Neural cell (in vitro differentiated cells): Measurements from ENCODE around the gene MTOR. TPM values are rescaled to one million over a fixed set of nuclear protein-coding genes. Genes with fewer than 3 reads are reported as not detected.

Experiments used
- H2AFZ ChIP-seq: fragments of 200-600, 300-800 bp; sonication (generic), shearing (Covaris generic); 2 replicates; pipeline ENCODE4 v1.6.0; 2014; ENCODE audit warnings: low read depth, mild to moderate bottlenecking, antibody characterized with exemption, low read length, moderate library complexity
- H3F3A ChIP-seq: fragments of 200-600 bp; shearing (Covaris generic); 2 replicates; pipeline ENCODE4 v1.6.1; 2016; ENCODE audit warnings: mild to moderate bottlenecking, moderate library complexity, mixed read lengths, antibody characterized with exemption, low read length; ENCODE audit not compliant: insufficient read depth, poor library complexity, severe bottlenecking
- H3K27ac ChIP-seq: fragments of 200-600, 300-800 bp; sonication (generic), shearing (Covaris generic); 2 replicates; pipeline ENCODE4 v1.5.1; 2014; ENCODE audit warnings: mild to moderate bottlenecking, low read length, moderate library complexity
- H3K27me3 ChIP-seq: fragments of 300-800, 200-600 bp; sonication (generic), shearing (Covaris generic); 2 replicates; pipeline ENCODE4 v1.6.0; 2014; ENCODE audit warnings: mild to moderate bottlenecking, low read depth, low read length, moderate library complexity; ENCODE audit not compliant: insufficient read depth
- H3K36me3 ChIP-seq: fragments of 300-800, 200-600 bp; sonication (generic), shearing (Covaris generic); 2 replicates; pipeline ENCODE4 v1.5.1; 2014; ENCODE audit warnings: mild to moderate bottlenecking, antibody characterized with exemption, low read length, moderate library complexity; ENCODE audit not compliant: insufficient read depth
- H3K4me2 ChIP-seq: fragments of 300-800, 200-600 bp; sonication (generic), shearing (Covaris generic); 2 replicates; pipeline ENCODE4 v1.6.0; 2014; ENCODE audit warnings: mild to moderate bottlenecking, low read length
- H3K4me3 ChIP-seq: fragments of 300-800, 200-600 bp; sonication (generic), shearing (Covaris generic); 2 replicates; pipeline ENCODE4 v1.5.1; 2014; ENCODE audit warnings: mild to moderate bottlenecking, low read length, moderate library complexity
- H3K79me2 ChIP-seq: fragments of 200-600 bp; shearing (Covaris generic); replicated peaks from 2 replicates; pipeline ENCODE4 v1.6.0; 2014; ENCODE audit warnings: mild to moderate bottlenecking, low read length, moderate library complexity; ENCODE audit not compliant: insufficient read depth
- H3K9ac ChIP-seq: fragments of 300-800, 200-600 bp; sonication (generic), shearing (Covaris generic); 2 replicates; pipeline ENCODE4 v1.6.1; 2016; ENCODE audit warnings: mild to moderate bottlenecking, low read length, mixed read lengths
- H3K9me2 ChIP-seq: fragments of 200-600 bp; shearing (Covaris generic); 2 replicates; pipeline ENCODE4 v1.6.1; 2016; ENCODE audit warnings: mild to moderate bottlenecking, low read length, mixed read lengths; ENCODE audit not compliant: insufficient read depth
- H3K9me3 ChIP-seq: fragments of 200-600, 300-800 bp; sonication (generic), shearing (Covaris generic); 2 replicates; pipeline ENCODE4 v1.6.1; 2016; ENCODE audit warnings: mild to moderate bottlenecking, mixed run types, low read length, moderate library complexity, mixed read lengths
- H4K20me1 ChIP-seq: fragments of 200-600 bp; shearing (Covaris generic); 2 replicates; pipeline ENCODE4 v1.6.1; 2016; ENCODE audit warnings: mild to moderate bottlenecking, mixed run types; ENCODE audit not compliant: insufficient read depth
- CTCF ChIP-seq: fragments of 450-650 bp; IDR thresholded peaks from 2 replicates; pipeline ENCODE4 v1.5.1; 2014; ENCODE audit warnings: antibody characterized with exemption, mild to moderate bottlenecking, moderate library complexity; ENCODE audit not compliant: poor library complexity, severe bottlenecking
- EP300 ChIP-seq: fragments of 450-650 bp; conservative IDR thresholded peaks from 2 replicates; pipeline ENCODE4 v1.6.1; 2014; ENCODE audit warnings: antibody characterized with exemption, mild to moderate bottlenecking, moderate library complexity; ENCODE audit not compliant: poor library complexity, severe bottlenecking
- EZH2 ChIP-seq: fragments of 200-600, 300-800 bp; shearing (Covaris generic), sonication (generic); IDR thresholded peaks from 2 replicates; pipeline ENCODE4 v1.6.1; 2014; ENCODE audit warnings: antibody characterized with exemption, low read length, borderline replicate concordance, mild to moderate bottlenecking; ENCODE audit not compliant: insufficient read depth, poor library complexity, severe bottlenecking
- MXI1 ChIP-seq: fragments of 450-650 bp; conservative IDR thresholded peaks from 2 replicates; pipeline ENCODE4 v1.6.1; 2014; ENCODE audit warnings: antibody characterized with exemption, mild to moderate bottlenecking; ENCODE audit not compliant: poor library complexity, severe bottlenecking
- POLR2AphosphoS5 ChIP-seq: IDR thresholded peaks from 2 replicates; pipeline ENCODE4 v1.6.1; 2012
- RAD21 ChIP-seq: fragments of 450-650 bp; conservative IDR thresholded peaks from 2 replicates; pipeline ENCODE4 v1.6.1; 2014; ENCODE audit warnings: antibody characterized with exemption, mild to moderate bottlenecking, moderate library complexity
- SMC3 ChIP-seq: fragments of 450-650 bp; conservative IDR thresholded peaks from 2 replicates; pipeline ENCODE4 v1.6.1; 2014; ENCODE audit warnings: antibody characterized with exemption, mild to moderate bottlenecking, moderate library complexity; ENCODE audit not compliant: poor library complexity
- TAF1 ChIP-seq: IDR thresholded peaks from 2 replicates; pipeline ENCODE4 v1.6.1; 2012; ENCODE audit warnings: low read depth
- polyA plus RNA-seq: library from polyadenylated mRNA; depleted of rRNA; stranded (reverse); fragments of >200 nt; gene quantifications from 2 replicates; pipeline ENCODE4 v1.2.3, GENCODE V29; 2014
- TF ChIP-seq, protein P1 (sequence below): IDR thresholded peaks from 2 replicates; pipeline ENCODE4 v1.6.1; 2012; ENCODE audit warnings: borderline replicate concordance

MTOR gene
- polyA plus RNA-seq, 1 donor from 2014 or later = 41.2 TPM

DNA sequence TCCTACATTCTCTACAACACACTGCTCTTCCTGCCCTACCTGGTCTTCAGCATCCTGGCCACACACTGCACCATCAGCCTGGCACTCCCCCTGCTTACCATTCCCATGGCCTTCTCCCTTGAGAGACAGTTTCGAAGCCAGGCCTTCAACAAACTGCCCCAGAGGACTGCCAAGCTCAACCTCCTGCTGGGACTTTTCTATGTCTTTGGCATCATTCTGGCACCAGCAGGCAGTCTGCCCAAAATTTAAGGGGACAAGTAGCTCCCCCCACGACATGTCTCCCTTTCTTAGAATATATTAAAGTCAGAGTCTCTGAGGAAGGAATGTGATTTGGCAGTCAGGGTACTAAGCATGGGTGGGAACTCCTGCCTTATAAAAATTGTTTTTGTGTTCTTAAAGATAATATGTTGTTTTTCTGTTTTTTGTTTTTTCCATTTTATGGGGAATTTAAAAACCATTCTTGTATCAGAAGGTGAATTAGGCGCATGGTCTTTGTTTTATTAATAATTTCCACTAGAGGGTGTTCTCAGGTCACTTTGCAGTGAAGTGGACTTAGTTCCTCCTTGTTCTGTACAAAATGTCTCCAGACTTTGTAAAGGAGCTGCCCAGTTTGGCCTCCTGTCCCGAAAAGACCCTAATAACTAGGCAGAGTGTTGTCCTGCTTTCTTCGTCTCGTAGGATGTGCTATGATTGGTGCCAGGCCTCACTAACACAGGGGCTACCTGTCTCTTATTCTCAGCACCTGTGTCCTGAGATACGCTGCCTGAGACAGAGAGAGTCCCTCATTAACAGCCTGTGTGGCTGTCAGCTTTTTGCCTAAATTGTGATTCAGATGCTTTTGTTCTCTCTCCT lies 23.8 kb upstream of the MTOR start:
- Histone ChIP-seq H3K9ac (peak overlapping the region; percentile 24), H3K27ac (no peak overlapping the region), H3K4me2 (no peak overlapping the region), H4K20me1 (no peaks in the 10 kb centered on the region), H3K4me3 (no peak overlapping the region), H2AFZ (no peak overlapping the region), H3F3A (no peaks in the 10 kb centered on the region), H3K9me2 (no peaks in the 10 kb centered on the region), H3K9me3 (no peaks in the 10 kb centered on the region), H3K79me2 (peaks cover 4% of the 10 kb centered on the region), H3K27me3 (no peaks in the 10 kb centered on the region), H3K36me3 (peaks cover 4% of the 10 kb centered on the region)
- TF ChIP-seq RAD21 = peak; percentile 85
- TF ChIP-seq, protein P1, sequence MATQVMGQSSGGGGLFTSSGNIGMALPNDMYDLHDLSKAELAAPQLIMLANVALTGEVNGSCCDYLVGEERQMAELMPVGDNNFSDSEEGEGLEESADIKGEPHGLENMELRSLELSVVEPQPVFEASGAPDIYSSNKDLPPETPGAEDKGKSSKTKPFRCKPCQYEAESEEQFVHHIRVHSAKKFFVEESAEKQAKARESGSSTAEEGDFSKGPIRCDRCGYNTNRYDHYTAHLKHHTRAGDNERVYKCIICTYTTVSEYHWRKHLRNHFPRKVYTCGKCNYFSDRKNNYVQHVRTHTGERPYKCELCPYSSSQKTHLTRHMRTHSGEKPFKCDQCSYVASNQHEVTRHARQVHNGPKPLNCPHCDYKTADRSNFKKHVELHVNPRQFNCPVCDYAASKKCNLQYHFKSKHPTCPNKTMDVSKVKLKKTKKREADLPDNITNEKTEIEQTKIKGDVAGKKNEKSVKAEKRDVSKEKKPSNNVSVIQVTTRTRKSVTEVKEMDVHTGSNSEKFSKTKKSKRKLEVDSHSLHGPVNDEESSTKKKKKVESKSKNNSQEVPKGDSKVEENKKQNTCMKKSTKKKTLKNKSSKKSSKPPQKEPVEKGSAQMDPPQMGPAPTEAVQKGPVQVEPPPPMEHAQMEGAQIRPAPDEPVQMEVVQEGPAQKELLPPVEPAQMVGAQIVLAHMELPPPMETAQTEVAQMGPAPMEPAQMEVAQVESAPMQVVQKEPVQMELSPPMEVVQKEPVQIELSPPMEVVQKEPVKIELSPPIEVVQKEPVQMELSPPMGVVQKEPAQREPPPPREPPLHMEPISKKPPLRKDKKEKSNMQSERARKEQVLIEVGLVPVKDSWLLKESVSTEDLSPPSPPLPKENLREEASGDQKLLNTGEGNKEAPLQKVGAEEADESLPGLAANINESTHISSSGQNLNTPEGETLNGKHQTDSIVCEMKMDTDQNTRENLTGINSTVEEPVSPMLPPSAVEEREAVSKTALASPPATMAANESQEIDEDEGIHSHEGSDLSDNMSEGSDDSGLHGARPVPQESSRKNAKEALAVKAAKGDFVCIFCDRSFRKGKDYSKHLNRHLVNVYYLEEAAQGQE = no peak
- TF ChIP-seq SMC3 = peak; percentile 90
- TF ChIP-seq CTCF = peak; percentile 79

DNA sequence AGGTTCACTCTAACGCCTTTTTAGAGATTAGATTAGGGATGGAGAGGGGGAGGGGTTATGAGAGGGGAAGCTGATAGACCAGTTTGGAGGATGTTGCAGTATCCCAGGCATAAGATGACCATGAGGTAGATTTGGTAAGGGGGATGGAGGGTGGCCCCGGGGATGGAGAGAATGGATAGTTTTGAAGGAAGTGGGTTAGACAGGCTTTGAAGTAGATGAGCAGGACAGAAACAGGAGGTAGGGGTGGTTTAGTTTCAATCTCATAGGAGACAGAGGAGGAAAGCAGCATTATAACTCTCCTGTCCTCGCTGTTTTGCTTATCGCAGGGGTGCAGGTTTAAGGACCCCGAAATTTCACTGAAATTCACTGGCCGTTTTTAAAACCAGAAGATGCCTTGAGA lies 22.4 kb upstream of the MTOR start:
- Histone ChIP-seq H3K9ac (no peak overlapping the region), H3K27ac (no peak overlapping the region), H3F3A (no peaks in the 10 kb centered on the region), H3K9me3 (no peaks in the 10 kb centered on the region), H3K9me2 (no peaks in the 10 kb centered on the region), H2AFZ (no peak overlapping the region), H4K20me1 (no peaks in the 10 kb centered on the region), H3K27me3 (no peaks in the 10 kb centered on the region), H3K4me3 (no peak overlapping the region), H3K4me2 (no peak overlapping the region), H3K36me3 (peaks cover 4% of the 10 kb centered on the region), H3K79me2 (peaks cover 4% of the 10 kb centered on the region)
- TF ChIP-seq POLR2AphosphoS5 = no peak
- no peak for TF ChIP-seq TAF1
- TF ChIP-seq EZH2 = no peak
- TF ChIP-seq, protein P1 = no peak
- no peak for TF ChIP-seq RAD21
- TF ChIP-seq MXI1 = no peak
- TF ChIP-seq SMC3 = no peak
- no peak for TF ChIP-seq EP300
- TF ChIP-seq CTCF = no peak
